K562 (cell line): ENCODE data around the gene SH3RF1. TPM values are rescaled to one million over a fixed set of nuclear protein-coding genes. Genes with fewer than 3 reads are reported as not detected.

Experiments used
- ATAC-seq: fragments of 200-7000 bp; cut with Tn5 transposase; 3 replicates; pipeline ENCODE4 v1.9.1; 2020; ENCODE audit warnings: moderate library complexity
- BruUV-seq: library from RNA; stranded (reverse); fragments of 400-500 nt; replicated peaks from 2 replicates; lab custom pipeline; 2021; lab: Mats Ljungman, UMichigan
- CTCF ChIA-PET: fragments of 300-600 bp; formaldehyde crosslinking; extraction: SDS; loops from one replicate; lab custom pipeline; 2021; ENCODE audit warnings: low intra/inter-chr PET ratio; lab: Yijun Ruan, JAX
- POLR2A ChIA-PET: fragments of 300-600, 350-650 bp; sonication (Branson Sonifier 250); formaldehyde crosslinking; extraction: SDS; loops from one replicate; lab custom pipeline; 2021; ENCODE audit warnings: antibody characterized with exemption, inconsistent platforms; lab: Yijun Ruan, JAX
- DNase-seq, 4 experiments: peaks; one replicate each; pipeline versions ENCODE4 v3.0.0 to v3.0.0-alpha.2; 2011 to 2018; ENCODE audit warnings: low spot score in 3 of 4, mixed read lengths in 3 of 4; ENCODE audit errors: extremely low read depth in 1 of 4
- FAIRE-seq: peaks from 2 replicates; lab custom pipeline; 2011; peaks lifted over from hg19 to GRCh38; lab: Jason Lieb, UNC
- H2AFZ ChIP-seq: 2 replicates; pipeline ENCODE4 v1.6.0; 2011; ENCODE audit warnings: low read depth, low read length, control low read depth, inconsistent platforms
- H3K27ac ChIP-seq: fragments of 200-600 bp; 3 replicates; pipeline ENCODE4 v1.8.0; 2011; ENCODE audit warnings: low read depth, mild to moderate bottlenecking, control low read depth, inconsistent platforms, low read length, moderate library complexity, mixed read lengths; ENCODE audit errors: extremely low read depth
- H3K27me3 ChIP-seq, 2 experiments: fragments of 300-600 bp in 1 of 2; 2 replicates in 1 of 2; 3 replicates in 1 of 2; pipeline versions ENCODE4 v1.6.0 to v1.8.0; 2011; ENCODE audit warnings: inconsistent platforms in 2 of 2, low read length in 2 of 2, mild to moderate bottlenecking in 1 of 2, mixed read lengths in 1 of 2, moderate library complexity in 1 of 2; ENCODE audit not compliant: control insufficient read depth in 2 of 2, insufficient read depth in 2 of 2
- H3K36me3 ChIP-seq: fragments of 300-600 bp; 3 replicates; pipeline ENCODE4 v1.8.0; 2011; ENCODE audit warnings: mild to moderate bottlenecking, low read length, inconsistent platforms; ENCODE audit not compliant: control insufficient read depth, insufficient read depth
- H3K4me1 ChIP-seq, 2 experiments: fragments of 200-600 bp in 1 of 2; replicated peaks in 1 of 2; 2 replicates in 1 of 2; 3 replicates in 1 of 2; pipeline versions ENCODE4 v1.5.1 to v1.8.0; 2011; ENCODE audit warnings: inconsistent platforms in 2 of 2, low read length in 2 of 2, mild to moderate bottlenecking in 1 of 2, mixed read lengths in 1 of 2, moderate library complexity in 1 of 2; ENCODE audit not compliant: control insufficient read depth in 2 of 2, insufficient read depth in 2 of 2
- H3K4me2 ChIP-seq: 2 replicates; pipeline ENCODE4 v1.6.1; 2011; ENCODE audit warnings: low read length, control low read depth, inconsistent platforms, mixed read lengths; ENCODE audit not compliant: insufficient read depth
- H3K4me3 ChIP-seq: fragments of 200-600 bp; sonication (generic), shearing (Covaris generic); 2 replicates; pipeline ENCODE4 v1.5.1; 2016; ENCODE audit warnings: control low read depth, inconsistent platforms
- H3K79me2 ChIP-seq: fragments of 200-600 bp; 3 replicates; pipeline ENCODE4 v1.8.0; 2011; ENCODE audit warnings: low read length, inconsistent platforms; ENCODE audit not compliant: control insufficient read depth, insufficient read depth
- H3K9ac ChIP-seq, 2 experiments: 2 replicates each; pipeline versions ENCODE4 v1.6.0 to v1.6.1; 2011; ENCODE audit warnings: low read depth in 2 of 2, low read length in 2 of 2, control low read depth in 1 of 2, inconsistent platforms in 1 of 2, mild to moderate bottlenecking in 1 of 2, mixed read lengths in 1 of 2; ENCODE audit not compliant: insufficient read depth in 1 of 2
- H3K9me1 ChIP-seq: one replicate; pipeline ENCODE4 v1.6.0; 2011; ENCODE audit warnings: inconsistent platforms, mild to moderate bottlenecking, low read length, moderate library complexity; ENCODE audit not compliant: control insufficient read depth, insufficient read depth
- H3K9me3 ChIP-seq: replicated peaks from 2 replicates; pipeline ENCODE4 v1.5.1; 2011; ENCODE audit warnings: low read depth, low read length, inconsistent platforms; ENCODE audit not compliant: control insufficient read depth, insufficient read depth
- H4K20me1 ChIP-seq: replicated peaks from 2 replicates; pipeline ENCODE4 v1.6.1; 2011; ENCODE audit warnings: low read length, inconsistent platforms, mixed read lengths; ENCODE audit not compliant: control insufficient read depth, insufficient read depth
- ATF1 ChIP-seq, 2 experiments: fragments of 450-650 bp in 1 of 2; IDR thresholded peaks; 2 replicates each; pipeline ENCODE4 v1.6.1; 2016; ENCODE audit warnings: missing compliant biosample characterization in 1 of 2, missing genetic modification characterization in 1 of 2
- ELF2 ChIP-seq: fragments of 250-450 bp; sonication (Bioruptor Pico); IDR thresholded peaks from 2 replicates; pipeline ENCODE4 v1.5.0; 2021; ENCODE audit warnings: mild to moderate bottlenecking
- GTF2E2 ChIP-seq: fragments of 200-800 bp; sonication (Bioruptor generic); IDR thresholded peaks from 2 replicates; pipeline ENCODE4 v1.6.1; 2016; ENCODE audit warnings: missing genetic modification characterization, missing compliant biosample characterization
- MXI1 ChIP-seq: IDR thresholded peaks from 2 replicates; pipeline ENCODE4 v1.6.1; 2011; ENCODE audit warnings: low read depth, mild to moderate bottlenecking, improper control_type of control experiment, low read length
- MYNN ChIP-seq, 2 experiments: sonication (generic); formaldehyde crosslinking in 1 of 2; IDR thresholded peaks; 2 replicates each; pipeline versions ENCODE4 v1.5.0 to v1.6.1; 2016 to 2020; ENCODE audit warnings: antibody characterized with exemption in 1 of 2, missing genetic modification reagents in 1 of 2
- PCBP2 ChIP-seq: fragments of 200-400 bp; formaldehyde crosslinking; IDR thresholded peaks from 2 replicates; pipeline ENCODE4 v1.6.1; 2018; ENCODE audit warnings: low read length, low read depth, mild to moderate bottlenecking, moderate library complexity; ENCODE audit not compliant: poor library complexity, severe bottlenecking
- RBM34 ChIP-seq: fragments of 200-400 bp; formaldehyde crosslinking; IDR thresholded peaks from 2 replicates; pipeline ENCODE4 v1.6.1; 2018; ENCODE audit warnings: low read length, borderline replicate concordance; ENCODE audit not compliant: insufficient read depth
- SAFB2 ChIP-seq: fragments of 200-400 bp; formaldehyde crosslinking; IDR thresholded peaks from 2 replicates; pipeline ENCODE4 v1.6.1; 2018; ENCODE audit warnings: borderline replicate concordance, low read length, low read depth, moderate library complexity; ENCODE audit not compliant: severe bottlenecking
- SMAD4 ChIP-seq: fragments of 250-450 bp; sonication (Bioruptor Pico); conservative IDR thresholded peaks from 2 replicates; pipeline ENCODE4 v1.8.0; 2021; ENCODE audit warnings: inconsistent platforms, mild to moderate bottlenecking, moderate library complexity
- SREBF1 ChIP-seq: fragments of 150-350 bp; IDR thresholded peaks from 2 replicates; pipeline ENCODE4 v1.6.1; 2014; ENCODE audit warnings: antibody characterized with exemption, low read depth, low read length, borderline replicate concordance
- U2AF2 ChIP-seq: fragments of 200-400 bp; formaldehyde crosslinking; optimal IDR thresholded peaks from 2 replicates; pipeline ENCODE3; 2017; ENCODE audit warnings: low read depth, mild to moderate bottlenecking, low read length
- ZFP36 ChIP-seq: fragments of 150-350 bp; IDR thresholded peaks from 2 replicates; pipeline ENCODE4 v1.6.1; 2018; ENCODE audit warnings: low read length, low read depth; ENCODE audit not compliant: partially characterized antibody
- ZNF263 ChIP-seq: sonication (generic); formaldehyde crosslinking; IDR thresholded peaks from 2 replicates; pipeline ENCODE4 v1.8.0; 2022; ENCODE audit warnings: mild to moderate bottlenecking, missing genetic modification reagents, borderline replicate concordance
- ZNF695 ChIP-seq: fragments of 450-650 bp; formaldehyde crosslinking; IDR thresholded peaks from 2 replicates; pipeline ENCODE4 v1.4.0; 2020; ENCODE audit warnings: mild to moderate bottlenecking, moderate library complexity
- ZNF764 ChIP-seq: fragments of 250-450 bp; sonication (Bioruptor Pico); IDR thresholded peaks from 2 replicates; pipeline ENCODE4 v1.4.0; 2020; ENCODE audit warnings: low read depth, mild to moderate bottlenecking, moderate library complexity
- WGBS: fragments of 100-300 bp; shearing (Covaris generic); methylation state at CpG from one replicate; pipeline ENCODE4 v1.1.6; 2016; ENCODE audit warnings: low coverage, mixed read lengths; ENCODE audit not compliant: insufficient coverage; ENCODE audit errors: missing lambda C conversion rate; 5-methylcytosine and 5-hydroxymethylcytosine counted together
- in situ Hi-C: fragments of 300-500 bp; cut with MboI; formaldehyde crosslinking; loops from 4 replicates; pipeline ENCODE4 v1.15.0; 2018; ENCODE audit warnings: inconsistent platforms, mixed read lengths
- intact Hi-C: fragments of 100-400 bp; cut with micrococcal nuclease; formaldehyde crosslinking; loops from 2 replicates; pipeline ENCODE4 v1.14.2; 2022
- polyA plus RNA-seq, 8 experiments: library from polyadenylated mRNA; depleted of rRNA in 4 of 8; stranded (reverse) in 5 of 8; unstranded in 3 of 8; fragments of >200 nt; fragmentation: Nextera tagmentation in 2 of 8; fragmentation: Illumina TruSeq in 1 of 8; extraction: Ambion mirVana in 2 of 8; extraction: Trizol in 1 of 8; gene quantifications; 2 replicates each; pipeline versions ENCODE4 v1.2.1 to v1.2.3, GENCODE V29; 2011 to 2014; ENCODE audit warnings: inconsistent platforms in 1 of 8, missing spikeins in 1 of 8
- total RNA-seq, 7 experiments: library from RNA; depleted of rRNA in 6 of 7; stranded (reverse); fragments of >200 nt in 6 of 7; fragmentation: Illumina TruSeq in 2 of 7; extraction: Trizol in 2 of 7; gene quantifications; 2 replicates each; pipeline versions ENCODE4 v1.2.1 to v1.2.3, GENCODE V29; 2011 to 2021; ENCODE audit warnings: low replicate concordance in 1 of 7
- TF ChIP-seq, protein P1 (sequence below): fragments of 450-650 bp; IDR thresholded peaks from one replicate; pipeline ENCODE4 v1.6.1; 2018; ENCODE audit warnings: mild to moderate bottlenecking, moderate library complexity; ENCODE audit not compliant: partially characterized antibody
- TF ChIP-seq, protein P2 (sequence below): sonication (generic); formaldehyde crosslinking; IDR thresholded peaks from 2 replicates; pipeline ENCODE4 v1.8.0; 2022; ENCODE audit warnings: missing genetic modification reagents, mild to moderate bottlenecking, borderline replicate concordance
- TF ChIP-seq, protein P3 (sequence below): fragments of 250-450 bp; sonication (Bioruptor Pico); IDR thresholded peaks from 2 replicates; pipeline ENCODE4 v1.5.0; 2020; ENCODE audit warnings: mild to moderate bottlenecking, borderline replicate concordance

Gene SH3RF1
- total and polyA plus RNA-seq, 9 of the 15 experiments (the other 6 are each of a cell fraction or from before 2014, with no cell fraction given): 0.04 to 0.16 (median 0.11) TPM; not detected in 6

DNA sequence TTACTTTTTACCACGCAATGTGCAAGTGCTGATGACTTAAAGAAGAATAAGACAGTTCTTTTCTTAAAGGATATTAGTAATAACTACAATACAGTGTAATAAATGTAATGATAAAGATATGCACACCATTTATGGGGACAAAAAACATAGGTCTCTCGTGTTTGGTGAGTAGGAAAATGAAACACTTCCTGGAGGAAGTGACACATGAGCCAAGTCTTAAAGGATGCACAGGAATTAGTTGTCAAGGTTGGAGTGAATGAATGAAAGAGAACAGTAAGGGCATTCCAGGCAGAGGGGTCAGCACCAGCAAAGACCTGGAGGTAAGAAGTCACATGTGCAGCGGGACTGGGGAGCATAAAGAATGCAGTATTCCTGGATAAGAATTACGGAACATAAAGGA lies 112.7 kb downstream of the SH3RF1 start:
- Histone ChIP-seq H3K36me3 (no peaks in the 10 kb centered on the region), H3K79me2 (no peaks in the 10 kb centered on the region), H3K4me3 (no peak overlapping the region), H3K27me3 (no peaks in the 10 kb centered on the region; a peak in 1 of 5 replicates), H3K9me3 (no peaks in the 10 kb centered on the region), H4K20me1 (no peaks in the 10 kb centered on the region), H3K4me2 (no peak overlapping the region), H3K27ac (no peak overlapping the region), H3K4me1 (no peaks in the 10 kb centered on the region), H3K9ac (no peak overlapping the region), H2AFZ (no peak overlapping the region), H3K9me1 (no peaks in the 10 kb centered on the region)
- DNase-seq (no peak), ATAC-seq (no peak), FAIRE-seq (no peak)
- ChIA-PET POLR2A (no interaction called here), CTCF (no interaction called here)
- no TSS peak for BruUV-seq
- 2% methylated on average over 4 of the region's 4 CpGs for WGBS
- intact Hi-C loops (no loop called here), in situ Hi-C loops (no loop called here)
- TF ChIP-seq GTF2E2 (tag) (no peak), U2AF2 (no peak), ZNF764 (CRISPR knock-in tag) (no peak), RBM34 (no peak), ELF2 (CRISPR knock-in tag) (no peak), SMAD4 (no peak), ATF1 (CRISPR knock-in tag; IDR thresholded peaks at IDR 0.05) (no peak), ATF1 (tag; IDR thresholded peaks at IDR 0.05) (no peak), SAFB2 (no peak), PCBP2 (no peak), ZFP36 (no peak), ZNF263 (CRISPR knock-in tag) (no peak), MXI1 (no peak), MYNN (IDR thresholded peaks at IDR 0.05) (no peak), MYNN (CRISPR knock-in tag; IDR thresholded peaks at IDR 0.05) (no peak), SREBF1 (no peak), ZNF695 (CRISPR knock-in tag) (no peak)
- TF ChIP-seq, protein P1, sequence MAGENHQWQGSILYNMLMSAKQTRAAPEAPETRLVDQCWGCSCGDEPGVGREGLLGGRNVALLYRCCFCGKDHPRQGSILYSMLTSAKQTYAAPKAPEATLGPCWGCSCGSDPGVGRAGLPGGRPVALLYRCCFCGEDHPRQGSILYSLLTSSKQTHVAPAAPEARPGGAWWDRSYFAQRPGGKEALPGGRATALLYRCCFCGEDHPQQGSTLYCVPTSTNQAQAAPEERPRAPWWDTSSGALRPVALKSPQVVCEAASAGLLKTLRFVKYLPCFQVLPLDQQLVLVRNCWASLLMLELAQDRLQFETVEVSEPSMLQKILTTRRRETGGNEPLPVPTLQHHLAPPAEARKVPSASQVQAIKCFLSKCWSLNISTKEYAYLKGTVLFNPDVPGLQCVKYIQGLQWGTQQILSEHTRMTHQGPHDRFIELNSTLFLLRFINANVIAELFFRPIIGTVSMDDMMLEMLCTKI: no peak
- TF ChIP-seq, protein P2, sequence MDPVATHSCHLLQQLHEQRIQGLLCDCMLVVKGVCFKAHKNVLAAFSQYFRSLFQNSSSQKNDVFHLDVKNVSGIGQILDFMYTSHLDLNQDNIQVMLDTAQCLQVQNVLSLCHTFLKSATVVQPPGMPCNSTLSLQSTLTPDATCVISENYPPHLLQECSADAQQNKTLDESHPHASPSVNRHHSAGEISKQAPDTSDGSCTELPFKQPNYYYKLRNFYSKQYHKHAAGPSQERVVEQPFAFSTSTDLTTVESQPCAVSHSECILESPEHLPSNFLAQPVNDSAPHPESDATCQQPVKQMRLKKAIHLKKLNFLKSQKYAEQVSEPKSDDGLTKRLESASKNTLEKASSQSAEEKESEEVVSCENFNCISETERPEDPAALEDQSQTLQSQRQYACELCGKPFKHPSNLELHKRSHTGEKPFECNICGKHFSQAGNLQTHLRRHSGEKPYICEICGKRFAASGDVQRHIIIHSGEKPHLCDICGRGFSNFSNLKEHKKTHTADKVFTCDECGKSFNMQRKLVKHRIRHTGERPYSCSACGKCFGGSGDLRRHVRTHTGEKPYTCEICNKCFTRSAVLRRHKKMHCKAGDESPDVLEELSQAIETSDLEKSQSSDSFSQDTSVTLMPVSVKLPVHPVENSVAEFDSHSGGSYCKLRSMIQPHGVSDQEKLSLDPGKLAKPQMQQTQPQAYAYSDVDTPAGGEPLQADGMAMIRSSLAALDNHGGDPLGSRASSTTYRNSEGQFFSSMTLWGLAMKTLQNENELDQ (CRISPR knock-in tag): no peak
- TF ChIP-seq, protein P3, sequence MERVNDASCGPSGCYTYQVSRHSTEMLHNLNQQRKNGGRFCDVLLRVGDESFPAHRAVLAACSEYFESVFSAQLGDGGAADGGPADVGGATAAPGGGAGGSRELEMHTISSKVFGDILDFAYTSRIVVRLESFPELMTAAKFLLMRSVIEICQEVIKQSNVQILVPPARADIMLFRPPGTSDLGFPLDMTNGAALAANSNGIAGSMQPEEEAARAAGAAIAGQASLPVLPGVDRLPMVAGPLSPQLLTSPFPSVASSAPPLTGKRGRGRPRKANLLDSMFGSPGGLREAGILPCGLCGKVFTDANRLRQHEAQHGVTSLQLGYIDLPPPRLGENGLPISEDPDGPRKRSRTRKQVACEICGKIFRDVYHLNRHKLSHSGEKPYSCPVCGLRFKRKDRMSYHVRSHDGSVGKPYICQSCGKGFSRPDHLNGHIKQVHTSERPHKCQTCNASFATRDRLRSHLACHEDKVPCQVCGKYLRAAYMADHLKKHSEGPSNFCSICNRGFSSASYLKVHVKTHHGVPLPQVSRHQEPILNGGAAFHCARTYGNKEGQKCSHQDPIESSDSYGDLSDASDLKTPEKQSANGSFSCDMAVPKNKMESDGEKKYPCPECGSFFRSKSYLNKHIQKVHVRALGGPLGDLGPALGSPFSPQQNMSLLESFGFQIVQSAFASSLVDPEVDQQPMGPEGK: no peak
